Upper lobe of left lung (tissue), 6 donors: ENCODE results near the gene UNC5A. TPM values are rescaled to one million over a fixed set of nuclear protein-coding genes. Genes with fewer than 3 reads are reported as not detected.

ENCODE experiments used
- ATAC-seq, 2 donors: fragments of 200-7000 bp; cut with Tn5 transposase; one replicate each; pipeline ENCODE4 v1.9.1; 2022; ENCODE audit warnings: mild to moderate bottlenecking in 2 of 2, moderate library complexity in 2 of 2; ENCODE audit not compliant: low FRiP score in 2 of 2
- DNase-seq, 2 donors: peaks; one replicate each; pipeline ENCODE4 v3.0.0-alpha.2; 2019 to 2020
- H3K27ac ChIP-seq, 4 donors: fragments of 200-600 bp; sonication (generic); one replicate each; pipeline ENCODE4 v1.5.1; 2016 to 2019
- H3K27me3 ChIP-seq, 4 donors: fragments of 200-600 bp; sonication (generic); one replicate each; pipeline ENCODE4 v1.5.1; 2017 to 2019
- H3K36me3 ChIP-seq, 4 donors: fragments of 200-600 bp; sonication (generic); one replicate each; pipeline ENCODE4 v1.5.1; 2016 to 2019
- H3K4me1 ChIP-seq, 4 donors: fragments of 200-600 bp; sonication (generic); one replicate each; pipeline ENCODE4 v1.5.1; 2018 to 2019
- H3K4me3 ChIP-seq, 4 donors: fragments of 200-600 bp; sonication (generic); one replicate each; pipeline ENCODE4 v1.5.1; 2017 to 2019; ENCODE audit warnings: mild to moderate bottlenecking in 2 of 4, moderate library complexity in 1 of 4
- H3K9me3 ChIP-seq, 4 donors: fragments of 200-600 bp; sonication (generic); one replicate each; pipeline ENCODE4 v1.5.1; 2018 to 2019
- EP300 ChIP-seq, 4 donors: sonication (generic); formaldehyde crosslinking; IDR thresholded peaks; one replicate each; pipeline ENCODE4 v1.5.1; 2017; ENCODE audit warnings: antibody characterized with exemption in 4 of 4, control low read depth in 2 of 4
- POLR2A ChIP-seq, 4 donors: fragments of 450-650 bp; IDR thresholded peaks; one replicate each; pipeline ENCODE4 v1.5.1; 2016 to 2017; ENCODE audit warnings: antibody characterized with exemption in 4 of 4, mild to moderate bottlenecking in 2 of 4
- POLR2AphosphoS5 ChIP-seq, 2 donors: sonication (generic); formaldehyde crosslinking; IDR thresholded peaks; one replicate each; pipeline ENCODE4 v1.5.1; 2017; ENCODE audit warnings: antibody characterized with exemption in 2 of 2
- WGBS, 2 donors: methylation state at CpG; one replicate each; pipeline ENCODE4 v1.1.5; 2017 to 2018; 5-methylcytosine and 5-hydroxymethylcytosine counted together
- total RNA-seq, 6 donors: library from RNA; depleted of rRNA in 4 of 6; stranded (reverse); fragments of >200 nt in 4 of 6; gene quantifications; one replicate each; pipeline versions ENCODE4 v1.1.0 to v1.2.1, GENCODE V29; 2016 to 2021
- TF ChIP-seq, protein P1 (sequence below), 6 experiments: fragments of 450-650 bp in 4 of 6; fragments of 200-600 bp in 2 of 6; sonication (generic) in 2 of 6; IDR thresholded peaks; one replicate each; pipeline ENCODE4 v1.5.1; 2016 to 2019; ENCODE audit warnings: antibody characterized with exemption in 6 of 6
- donor health status: DM: no; HTN: no; CAD: no; lungs with moderate emphysema.
- donor health status: DM: no; HTN: yes; CAD: no; lungs with severe emphysema.

UNC5A gene
- total RNA-seq, 6 donors from 2014 or later: 0.20 to 1.0 (median 0.39) TPM; not detected in 1

DNA sequence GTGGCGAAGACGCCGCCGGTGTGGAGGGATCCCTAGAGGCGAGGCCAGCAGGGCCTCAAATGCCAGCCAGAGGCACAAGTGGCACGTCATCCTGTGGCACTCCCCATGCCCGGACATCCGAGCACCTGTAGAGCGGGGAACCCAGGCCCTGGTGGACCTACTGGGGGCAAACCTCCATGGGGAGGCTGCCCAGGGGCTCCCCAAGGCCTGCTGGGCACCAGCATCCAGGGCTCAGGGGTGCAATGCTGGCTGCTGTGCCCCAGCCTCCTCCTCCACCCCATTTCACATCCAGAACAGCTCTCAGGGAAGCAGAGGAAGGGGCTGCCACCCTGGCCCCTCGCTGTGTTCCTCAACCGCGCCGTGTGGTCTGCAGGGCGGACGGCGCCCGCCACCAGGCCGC is 45.2 kb downstream of the UNC5A start:
- no peak overlapping the region for H3K27ac ChIP-seq
- DNase-seq: no peak
- TF ChIP-seq POLR2A (IDR thresholded peaks at IDR 0.05): no peak
- TF ChIP-seq, protein P1, sequence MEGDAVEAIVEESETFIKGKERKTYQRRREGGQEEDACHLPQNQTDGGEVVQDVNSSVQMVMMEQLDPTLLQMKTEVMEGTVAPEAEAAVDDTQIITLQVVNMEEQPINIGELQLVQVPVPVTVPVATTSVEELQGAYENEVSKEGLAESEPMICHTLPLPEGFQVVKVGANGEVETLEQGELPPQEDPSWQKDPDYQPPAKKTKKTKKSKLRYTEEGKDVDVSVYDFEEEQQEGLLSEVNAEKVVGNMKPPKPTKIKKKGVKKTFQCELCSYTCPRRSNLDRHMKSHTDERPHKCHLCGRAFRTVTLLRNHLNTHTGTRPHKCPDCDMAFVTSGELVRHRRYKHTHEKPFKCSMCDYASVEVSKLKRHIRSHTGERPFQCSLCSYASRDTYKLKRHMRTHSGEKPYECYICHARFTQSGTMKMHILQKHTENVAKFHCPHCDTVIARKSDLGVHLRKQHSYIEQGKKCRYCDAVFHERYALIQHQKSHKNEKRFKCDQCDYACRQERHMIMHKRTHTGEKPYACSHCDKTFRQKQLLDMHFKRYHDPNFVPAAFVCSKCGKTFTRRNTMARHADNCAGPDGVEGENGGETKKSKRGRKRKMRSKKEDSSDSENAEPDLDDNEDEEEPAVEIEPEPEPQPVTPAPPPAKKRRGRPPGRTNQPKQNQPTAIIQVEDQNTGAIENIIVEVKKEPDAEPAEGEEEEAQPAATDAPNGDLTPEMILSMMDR (IDR thresholded peaks at IDR 0.05): no peak
- no peak for TF ChIP-seq EP300 (IDR thresholded peaks at IDR 0.05)
- no peak for TF ChIP-seq POLR2AphosphoS5 (IDR thresholded peaks at IDR 0.05)
- H3K36me3 ChIP-seq: no peaks in the 10 kb centered on the region
- H3K27me3 ChIP-seq: no peaks in the 10 kb centered on the region
- ATAC-seq: no peak
- no peaks in the 10 kb centered on the region for H3K4me1 ChIP-seq
- no peak overlapping the region for H3K4me3 ChIP-seq
- WGBS, 2 donors: 95 to 97% methylated on average over 11 to 17 of the region's 18 CpGs
- no peaks in the 10 kb centered on the region for H3K9me3 ChIP-seq

GRCh38 chr5:176856746-176857145 is 46.4 kb downstream of the UNC5A start:
- Histone ChIP-seq H3K27ac (no peak overlapping the region), H3K36me3 (no peaks in the 10 kb centered on the region), H3K4me1 (no peaks in the 10 kb centered on the region), H3K9me3 (no peaks in the 10 kb centered on the region), H3K27me3 (peaks cover 0 to 3% (median 0%) of the 10 kb centered on the region in 4 donors), H3K4me3 (no peak overlapping the region)
- TF ChIP-seq, protein P1 (IDR thresholded peaks at IDR 0.05): no peak
- no peak for TF ChIP-seq POLR2AphosphoS5 (IDR thresholded peaks at IDR 0.05)
- no peak for TF ChIP-seq POLR2A (IDR thresholded peaks at IDR 0.05)
- TF ChIP-seq EP300 (IDR thresholded peaks at IDR 0.05): no peak
- 50 to 52% methylated on average over 8 of the region's 8 CpGs for WGBS, 2 donors
- ATAC-seq (no peak), DNase-seq (no peak)

- TF ChIP-seq, protein P1 (IDR thresholded peaks at IDR 0.05): no peak
- TF ChIP-seq POLR2AphosphoS5 (IDR thresholded peaks at IDR 0.05) (no peak), POLR2A (IDR thresholded peaks at IDR 0.05) (no peak), EP300 (IDR thresholded peaks at IDR 0.05) (no peak)
- no peak overlapping the region for H3K27ac ChIP-seq
- H3K27me3 ChIP-seq: peaks cover 0 to 6% (median 0%) of the 10 kb centered on the region in 4 donors
- H3K4me3 ChIP-seq: no peak overlapping the region
- DNase-seq (no peak), ATAC-seq (no peak)
- H3K9me3 ChIP-seq: no peaks in the 10 kb centered on the region
- H3K36me3 ChIP-seq: no peaks in the 10 kb centered on the region
- 70 to 73% methylated on average over 16 to 19 of the region's 19 CpGs for WGBS, 2 donors
- no peaks in the 10 kb centered on the region for H3K4me1 ChIP-seq
Measured at GRCh38 chr5:176857216-176857893, 47.0 kb downstream of the UNC5A start.

DNA sequence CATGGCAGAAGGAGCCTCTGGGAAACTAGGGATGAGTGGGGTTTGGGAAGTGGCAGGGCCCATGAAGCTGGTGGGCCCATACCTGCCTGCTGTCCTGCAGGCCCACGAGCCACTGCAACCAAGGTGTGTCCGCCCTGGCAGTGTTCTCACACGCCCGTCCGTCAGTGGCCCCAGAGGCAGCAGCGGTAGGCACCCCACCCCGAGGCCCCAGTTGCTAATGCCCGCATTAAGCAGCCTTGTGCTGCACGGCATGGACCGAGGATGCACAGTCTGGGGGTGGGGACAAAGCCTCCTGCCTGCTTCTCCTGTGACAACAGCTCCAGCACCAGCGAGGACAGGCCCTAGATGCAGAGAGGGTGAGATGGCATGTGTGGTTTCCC is 47.5 kb downstream of the UNC5A start:
- no peaks in the 10 kb centered on the region for H3K4me1 ChIP-seq
- no peak for ATAC-seq
- DNase-seq: no peak
- WGBS, 2 donors: 76 to 83% methylated on average over 8 to 11 of the region's 11 CpGs
- H3K4me3 ChIP-seq: no peak overlapping the region
- peaks cover 0 to 8% (median 2%) of the 10 kb centered on the region in 4 donors for H3K27me3 ChIP-seq
- H3K36me3 ChIP-seq: no peaks in the 10 kb centered on the region
- no peak for TF ChIP-seq POLR2AphosphoS5 (IDR thresholded peaks at IDR 0.05)
- TF ChIP-seq, protein P1 (IDR thresholded peaks at IDR 0.05): no peak
- TF ChIP-seq EP300 (IDR thresholded peaks at IDR 0.05): no peak
- TF ChIP-seq POLR2A (IDR thresholded peaks at IDR 0.05): no peak
- H3K27ac ChIP-seq: no peak overlapping the region
- no peaks in the 10 kb centered on the region for H3K9me3 ChIP-seq

GRCh38 chr5:176859916-176860315 is 49.6 kb downstream of the UNC5A start:
- no peak for ATAC-seq
- H3K4me3 ChIP-seq: no peak overlapping the region
- no peak overlapping the region for H3K27ac ChIP-seq
- 0 to 78% methylated on average over 1 to 9 of the region's 10 CpGs for WGBS, 2 donors
- no peaks in the 10 kb centered on the region for H3K9me3 ChIP-seq
- no peak for TF ChIP-seq EP300 (IDR thresholded peaks at IDR 0.05)
- no peak for TF ChIP-seq POLR2AphosphoS5 (IDR thresholded peaks at IDR 0.05)
- no peaks in the 10 kb centered on the region for H3K4me1 ChIP-seq
- H3K27me3 ChIP-seq: peaks cover 0 to 16% (median 4%) of the 10 kb centered on the region in 4 donors
- peak in 1 of 2 donors; percentile 65 for DNase-seq
- no peaks in the 10 kb centered on the region for H3K36me3 ChIP-seq
